Measurements from ENCODE around the gene DMD.
"Not testable (repeated sequence)": the region's sequence is repeated elsewhere in the genome, so short reads cannot be mapped to it uniquely, and the experiment has no call there.

Gene DMD

DNA sequence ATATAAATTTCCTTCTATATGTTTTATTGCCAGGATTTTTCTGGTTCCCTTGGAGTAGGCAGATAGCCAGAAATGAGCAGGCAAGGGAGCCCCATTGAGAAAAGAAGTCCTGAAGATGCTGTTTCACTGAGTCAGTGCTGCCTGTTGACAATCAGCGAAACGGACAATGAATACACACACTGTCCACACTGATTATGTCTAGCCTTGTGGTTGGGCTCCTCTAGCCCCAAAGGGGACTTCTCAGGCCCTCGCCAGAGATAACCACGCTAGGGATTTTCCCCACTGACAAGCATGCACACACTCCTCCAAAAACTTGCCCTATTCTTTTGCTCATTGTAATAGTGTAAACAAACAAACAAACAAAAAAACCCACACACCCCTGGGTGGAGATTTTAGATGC lies 369.3 kb downstream of the DMD start:
- no peak for DNase-seq

DNA sequence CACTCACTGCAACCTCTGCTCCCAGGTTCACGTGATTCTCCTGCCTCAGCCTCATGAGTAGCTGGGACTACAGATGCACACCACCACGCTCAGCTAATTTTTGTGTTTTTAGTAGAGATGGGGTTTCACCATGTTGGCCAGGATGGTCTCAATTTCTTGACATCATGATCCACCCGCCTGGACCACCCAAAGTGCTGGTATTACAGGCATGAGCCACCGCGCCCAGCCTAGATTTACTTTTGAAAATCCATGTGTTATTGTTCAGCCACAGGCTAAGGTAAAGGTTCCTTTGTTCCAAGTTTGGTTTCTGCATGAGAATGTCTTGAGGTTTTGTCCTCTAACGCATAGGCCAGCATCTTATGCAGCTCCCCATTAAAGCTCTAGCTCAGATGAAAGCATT lies 371.6 kb downstream of the DMD start:
- no peak for DNase-seq

DNA sequence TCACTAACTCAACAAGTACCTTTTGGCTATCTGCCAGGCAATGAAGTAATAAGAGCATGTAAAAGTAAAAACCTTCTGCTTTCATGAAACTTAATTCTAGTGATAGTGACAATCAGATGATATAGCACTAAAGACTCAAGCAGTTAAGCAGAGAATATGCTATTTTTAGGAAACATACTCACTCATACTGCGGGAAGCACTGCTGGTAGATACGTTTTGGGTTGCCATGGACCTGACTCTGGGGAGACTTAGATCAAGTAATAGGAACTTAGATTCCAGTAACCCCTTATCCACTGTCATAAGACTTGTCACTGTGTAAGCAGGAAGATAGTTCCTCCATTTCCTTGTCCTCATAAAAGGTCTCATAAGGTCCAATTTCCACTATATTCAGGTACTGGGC lies 386.3 kb downstream of the DMD start:
- no peak for DNase-seq

DNA sequence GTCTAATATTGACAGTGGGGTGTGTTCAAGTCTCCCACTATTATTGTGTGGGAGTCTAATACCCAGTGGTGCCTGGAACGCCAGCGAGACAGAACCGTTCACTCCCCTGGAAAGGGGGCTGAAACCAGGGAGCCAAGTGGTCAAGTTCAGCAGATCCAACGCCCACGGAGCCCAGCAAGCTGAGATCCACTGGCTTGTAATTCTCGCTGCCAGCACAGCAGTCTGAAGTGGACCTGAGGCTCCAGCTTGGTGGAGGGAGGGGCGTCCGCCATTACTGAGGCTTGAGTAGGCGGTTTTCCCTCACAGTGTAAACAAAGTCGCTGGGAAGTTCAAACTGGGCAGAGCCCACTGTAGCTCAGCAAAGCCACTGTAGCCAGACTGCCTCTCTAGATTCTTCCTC lies 407.3 kb downstream of the DMD start:
- no peak for DNase-seq

DNA sequence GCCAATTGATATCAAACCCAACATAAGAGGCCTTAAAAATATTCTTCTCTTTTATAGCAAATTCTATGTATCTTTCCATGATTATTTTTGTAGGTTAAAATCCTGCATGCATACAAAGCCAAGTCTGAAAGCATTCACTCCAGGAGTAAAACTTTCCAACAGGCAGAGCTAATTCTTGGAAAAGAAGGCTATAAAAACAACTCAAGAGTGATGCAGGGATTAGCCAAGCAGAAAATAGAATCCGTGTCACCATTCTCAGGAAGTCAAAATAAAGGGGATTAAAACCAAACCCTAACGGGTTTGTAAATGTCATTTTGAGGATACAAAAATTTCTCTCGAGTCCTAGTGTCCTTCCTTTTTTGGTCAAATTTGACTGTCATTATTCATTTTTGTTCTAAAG lies 412.4 kb downstream of the DMD start:
- DNase-seq: no peak

DNA sequence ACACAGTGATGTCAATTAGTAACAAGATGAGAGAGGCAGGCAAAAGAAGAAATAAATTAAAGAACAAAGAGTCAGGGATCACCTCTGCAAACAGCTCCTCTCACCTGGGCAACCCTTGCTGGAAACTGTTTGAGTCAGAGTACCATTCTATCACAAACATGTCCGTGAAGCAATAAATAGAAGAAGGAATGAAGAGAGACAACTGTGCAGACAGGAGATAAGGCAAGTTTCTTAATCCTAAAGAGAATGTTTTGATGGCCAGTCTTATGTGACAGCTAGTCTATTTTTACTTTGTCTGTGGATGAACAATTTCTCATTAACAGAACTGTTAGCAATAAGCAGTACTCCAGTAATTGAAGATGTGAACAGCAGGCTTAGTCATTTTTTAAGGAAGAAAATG lies 422.4 kb downstream of the DMD start:
- DNase-seq: no peak

DNA sequence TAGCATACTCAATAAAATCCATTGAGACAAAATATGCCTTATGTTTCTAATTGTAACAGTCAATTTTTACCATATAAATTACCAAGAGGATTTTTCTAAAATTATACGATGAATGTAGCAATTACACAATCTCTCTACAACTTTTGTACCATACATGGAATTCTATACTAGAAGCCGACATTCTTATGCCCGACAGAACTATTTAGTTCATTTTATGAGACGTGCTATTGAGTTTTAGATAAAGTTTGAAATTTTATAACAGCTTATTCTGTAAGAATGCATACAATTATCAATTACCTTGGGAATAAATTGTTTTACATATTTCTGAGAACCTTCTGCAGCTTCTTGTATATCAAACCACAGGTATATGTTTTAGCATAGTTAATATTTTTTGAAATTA lies 431.2 kb downstream of the DMD start:
- DNase-seq: no peak

DNA sequence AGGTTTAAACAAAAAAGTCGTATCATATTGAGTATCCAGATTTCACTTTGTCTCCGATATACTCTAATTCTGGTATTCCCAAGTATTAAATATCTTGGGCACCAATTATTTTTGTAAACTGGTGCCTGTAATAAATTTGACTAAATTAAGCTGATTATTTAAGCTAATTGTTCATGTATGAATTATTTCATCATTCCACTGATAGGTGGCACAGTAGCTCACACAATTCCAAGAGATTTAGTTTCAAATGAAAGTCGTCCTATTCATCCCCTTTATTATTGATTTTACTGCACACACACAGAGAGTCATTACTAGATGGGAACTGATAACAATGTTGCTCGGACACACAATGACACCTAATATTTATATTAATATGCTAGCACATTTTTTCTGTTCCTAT lies 432.4 kb downstream of the DMD start:
- DNase-seq: no peak

DNA sequence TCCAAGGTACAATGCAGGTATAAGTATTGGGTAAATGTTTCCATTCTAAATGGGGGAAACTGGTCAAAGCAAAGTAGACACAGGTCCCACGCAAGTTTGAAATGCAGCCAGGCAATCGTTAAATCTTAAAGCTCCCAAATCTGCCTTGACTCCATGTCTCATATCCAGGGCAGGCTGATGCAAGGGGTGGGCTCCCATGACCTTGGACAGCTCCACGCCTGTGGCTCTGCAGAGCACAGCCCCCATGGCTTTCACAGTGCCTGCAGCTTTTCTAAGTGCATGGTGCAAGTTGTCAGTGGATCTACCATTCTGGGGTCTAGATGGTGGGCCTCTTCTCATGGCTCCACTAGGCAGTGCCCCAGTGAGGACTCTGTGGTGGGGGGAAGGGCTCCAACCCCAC lies 436.4 kb downstream of the DMD start:
- DNase-seq: no peak

DNA sequence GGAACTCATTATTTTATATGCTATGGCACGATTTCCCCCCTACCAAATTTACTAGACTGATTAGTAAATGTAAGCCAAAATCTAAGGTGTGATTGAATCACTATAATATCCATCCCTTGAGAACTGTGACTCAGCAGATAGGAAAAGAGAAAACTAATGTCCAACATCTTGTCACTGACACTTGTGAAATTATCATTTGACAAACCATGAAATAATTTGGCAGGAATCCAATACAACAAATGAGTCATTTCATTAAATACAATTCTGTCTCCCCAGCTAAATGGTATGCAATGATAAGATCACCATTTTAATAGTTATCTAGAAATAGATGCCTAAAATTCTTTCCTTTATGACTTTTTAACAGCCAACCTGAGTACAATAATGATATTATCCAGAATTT lies 462.3 kb downstream of the DMD start:
- no peak for DNase-seq

DNA sequence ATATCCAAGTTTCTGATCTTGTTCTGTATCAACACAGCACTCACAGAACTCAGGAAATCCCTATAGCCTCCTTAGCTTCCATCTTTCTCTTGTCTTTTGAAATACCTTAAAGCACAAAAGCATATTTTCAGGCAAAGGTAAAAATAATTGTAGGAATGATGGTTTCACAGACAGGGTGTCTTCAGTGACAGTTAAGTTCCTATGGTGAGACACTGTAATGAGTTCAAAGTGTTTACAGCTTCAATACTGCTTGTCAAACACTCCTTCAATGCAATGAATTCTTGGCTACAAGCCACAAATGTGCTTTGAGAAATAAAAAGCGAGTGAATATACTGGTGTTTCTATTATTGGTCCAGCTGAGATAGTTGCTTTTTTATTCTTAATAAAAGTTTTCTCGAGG lies 466.0 kb downstream of the DMD start:
- no peak for DNase-seq

DNA sequence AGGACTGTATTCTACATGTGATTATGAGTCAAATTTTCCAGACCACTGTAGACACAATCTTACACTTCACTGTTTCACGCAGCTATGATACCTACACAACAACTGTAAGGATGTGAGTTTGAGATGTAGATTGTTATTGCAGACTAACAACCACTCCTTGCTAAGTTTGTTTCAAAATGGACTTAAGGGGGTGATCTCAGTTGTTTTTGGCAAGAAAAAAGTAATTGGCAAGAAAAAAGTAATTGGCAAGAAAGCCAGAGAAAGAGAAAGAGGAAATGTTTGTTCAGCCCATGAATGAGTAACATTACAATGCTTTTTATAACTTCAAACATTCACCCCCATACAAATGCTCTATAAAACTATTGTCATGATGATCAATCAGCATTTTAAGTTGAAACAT lies 466.4 kb downstream of the DMD start:
- DNase-seq: no peak

DNA sequence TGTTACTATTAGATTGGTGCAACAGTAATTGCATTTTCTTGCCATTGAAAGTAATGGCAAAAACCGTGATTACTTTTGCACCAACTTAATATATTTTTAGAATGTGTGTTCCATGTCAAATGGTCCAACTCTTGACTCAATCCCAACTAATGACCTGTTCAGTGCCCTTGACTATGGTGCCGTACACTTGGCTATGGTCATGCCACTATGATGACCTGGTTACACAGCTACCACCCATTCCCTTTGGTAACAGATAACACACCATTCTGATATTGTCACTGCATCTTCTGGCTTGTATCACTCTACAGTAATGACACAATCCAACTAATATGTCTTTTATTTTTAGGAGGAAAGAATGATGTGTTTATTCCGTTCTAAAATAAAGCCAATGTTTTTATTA lies 469.4 kb downstream of the DMD start:
- DNase-seq: no peak

DNA sequence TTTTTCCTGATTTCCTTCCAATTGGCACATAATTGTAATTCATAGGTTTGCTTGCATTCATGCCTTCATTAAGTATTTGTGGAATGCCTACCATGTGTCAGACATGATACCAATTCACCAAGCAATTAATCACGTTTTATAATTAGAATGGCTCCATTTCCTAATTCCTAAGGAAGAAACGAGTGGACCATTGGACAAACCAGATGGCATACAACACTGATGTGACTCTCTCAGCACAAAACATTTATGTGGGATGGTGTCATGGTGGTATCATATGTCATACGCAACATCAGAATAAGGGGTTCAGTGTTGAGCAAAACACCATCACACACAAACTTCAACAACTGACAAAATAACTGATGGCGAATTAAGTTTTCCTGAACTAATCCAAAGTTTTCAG lies 502.8 kb downstream of the DMD start:
- no peak for DNase-seq

DNA sequence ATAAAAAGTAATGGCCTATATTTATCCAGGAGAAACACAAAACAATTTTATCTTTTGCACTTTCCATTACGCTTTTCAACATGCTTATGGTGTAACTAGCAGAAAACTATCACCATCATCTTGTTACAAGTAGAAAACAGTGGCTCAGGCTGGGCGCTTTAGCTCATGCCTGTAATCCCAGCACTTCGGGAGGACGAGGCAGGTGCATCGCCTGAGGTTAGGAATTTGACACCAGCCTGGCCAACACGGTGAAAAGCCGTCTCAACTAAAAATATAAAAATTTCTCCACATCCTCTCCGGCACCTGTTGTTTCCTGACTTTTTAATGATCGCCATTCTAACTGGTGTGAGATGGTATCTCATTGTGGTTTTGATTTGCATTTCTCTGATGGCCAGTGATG lies 506.0 kb downstream of the DMD start:
- not testable (repeated sequence) for DNase-seq

DNA sequence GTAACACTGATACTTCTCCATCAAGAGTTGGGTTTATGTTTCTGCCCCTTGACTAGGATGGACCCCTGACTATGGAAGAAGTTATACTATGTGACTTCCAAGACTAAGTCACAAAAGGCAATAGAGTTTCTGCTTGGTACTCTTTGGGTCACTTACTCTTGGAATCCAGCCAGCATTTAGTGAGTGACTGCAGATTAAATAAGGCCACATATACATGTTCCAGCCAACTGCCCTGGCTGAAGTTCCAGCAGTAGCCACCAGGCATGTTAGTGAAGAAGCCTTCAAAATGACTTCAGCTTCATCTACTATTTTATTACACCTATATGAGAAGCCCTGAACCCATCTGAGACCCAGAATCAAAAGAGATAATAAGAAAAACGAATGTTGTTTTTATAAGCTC lies 524.0 kb downstream of the DMD start:
- no peak for DNase-seq

DNA sequence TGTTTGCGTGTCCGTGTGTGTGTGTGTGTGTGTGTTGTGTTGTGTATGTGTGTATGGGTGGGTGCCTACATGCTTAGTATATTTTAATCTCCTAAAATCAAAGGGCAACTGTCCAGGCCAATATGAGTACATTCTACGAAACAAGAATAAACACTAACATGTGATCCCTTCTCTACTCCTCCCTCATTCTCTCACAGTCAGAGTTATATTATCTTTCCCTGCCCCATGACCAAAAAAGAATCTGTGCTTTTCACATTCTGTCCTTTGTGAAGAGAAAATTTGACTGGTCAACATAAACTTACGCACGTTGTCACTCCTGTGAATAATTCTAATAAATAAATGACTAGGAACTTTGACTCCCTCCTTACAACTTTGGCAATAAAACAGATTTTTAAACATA lies 532.9 kb downstream of the DMD start:
- no peak for DNase-seq

DNA sequence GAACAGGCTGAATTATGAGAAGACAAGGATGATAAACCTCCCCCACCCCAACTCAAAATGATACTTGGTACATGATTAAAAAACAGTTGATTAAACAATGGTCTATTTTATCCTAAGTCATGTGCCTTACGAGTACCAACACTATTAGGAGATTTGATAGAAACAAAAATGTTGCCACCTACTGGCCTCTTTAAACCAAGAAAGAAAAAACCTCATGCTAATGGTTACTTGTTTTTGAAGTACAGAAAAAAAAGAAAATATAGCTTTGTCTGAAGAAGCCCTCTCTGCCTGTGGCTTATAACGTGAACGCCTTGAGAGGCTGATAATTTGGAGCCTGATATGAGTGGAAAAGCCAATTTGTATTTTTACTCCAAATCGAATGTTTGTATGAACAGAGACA lies 538.2 kb downstream of the DMD start:
- no peak for DNase-seq

DNA sequence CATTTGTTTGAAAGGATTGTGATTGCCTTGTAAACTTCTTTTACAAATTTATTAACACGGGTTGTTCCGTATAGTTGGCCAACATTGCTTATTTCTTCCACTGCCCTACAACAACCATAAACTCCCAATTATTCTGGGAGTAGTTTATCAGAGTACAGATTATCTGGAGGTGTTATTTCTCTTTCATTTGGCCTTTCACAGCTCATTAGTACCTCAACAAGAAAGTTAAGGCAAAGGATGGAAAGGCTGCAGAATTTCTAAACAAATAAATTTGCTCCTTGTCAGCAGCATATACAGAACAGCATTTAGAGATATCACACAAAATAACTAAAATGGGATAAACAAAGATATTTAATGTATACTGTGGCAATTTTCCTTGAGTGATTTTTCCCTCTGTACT lies 548.8 kb downstream of the DMD start:
- DNase-seq: no peak

DNA sequence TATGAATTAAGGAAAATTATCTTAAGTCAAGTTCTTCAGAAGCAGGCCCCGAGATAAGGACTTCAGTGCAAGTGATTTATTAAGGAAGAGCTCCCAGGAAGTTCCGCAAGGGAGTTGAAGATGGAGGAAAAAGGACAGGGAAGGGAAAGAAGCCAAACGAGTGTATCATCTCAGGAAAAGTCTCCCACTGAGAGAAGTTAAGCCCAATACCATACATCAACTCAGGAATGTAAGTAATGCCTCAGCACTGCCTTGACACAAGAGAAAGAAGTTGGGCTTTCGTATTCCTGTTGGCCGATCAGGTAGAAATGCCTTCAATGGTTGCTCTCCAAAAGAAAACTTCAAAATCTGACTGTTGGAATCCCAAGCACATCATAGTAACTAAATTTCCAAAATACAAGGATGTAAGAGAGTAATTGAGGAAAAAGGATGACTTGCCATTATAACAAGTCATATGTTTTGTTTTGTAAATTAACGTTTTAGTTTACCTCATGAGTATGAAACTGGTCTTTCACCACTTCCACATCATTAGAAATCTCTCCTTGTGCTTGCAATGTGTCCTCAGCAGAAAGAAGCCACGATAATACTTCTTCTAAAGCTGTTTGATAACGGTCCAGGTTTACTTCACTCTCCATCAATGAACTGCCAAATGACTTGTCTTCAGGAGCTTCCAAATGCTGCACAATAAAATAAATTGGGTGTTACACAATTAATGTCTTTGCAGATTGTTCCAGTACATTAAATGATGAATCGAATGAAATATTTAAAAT lies 566.7 kb downstream of the DMD start:
- no peak for DNase-seq

DNA sequence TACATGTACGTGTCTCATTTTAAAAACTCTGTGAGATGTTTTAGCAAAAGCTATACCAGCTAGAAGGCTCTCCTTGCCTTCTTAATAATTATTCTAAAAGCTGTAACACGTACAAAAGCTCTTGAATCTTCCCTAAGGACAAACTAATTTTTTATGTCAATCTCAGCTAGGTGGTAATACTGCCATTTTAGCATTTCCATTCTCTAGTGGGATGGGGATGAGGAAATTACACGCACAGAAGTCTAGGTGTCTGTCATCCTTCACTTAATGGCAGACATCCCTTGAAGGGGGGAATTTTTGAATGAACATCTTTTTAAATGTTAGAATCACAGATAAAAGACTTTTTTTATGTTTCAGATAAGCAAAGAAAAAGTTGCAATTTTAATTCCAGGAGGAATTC lies 569.1 kb downstream of the DMD start:
- no peak for DNase-seq

DNA sequence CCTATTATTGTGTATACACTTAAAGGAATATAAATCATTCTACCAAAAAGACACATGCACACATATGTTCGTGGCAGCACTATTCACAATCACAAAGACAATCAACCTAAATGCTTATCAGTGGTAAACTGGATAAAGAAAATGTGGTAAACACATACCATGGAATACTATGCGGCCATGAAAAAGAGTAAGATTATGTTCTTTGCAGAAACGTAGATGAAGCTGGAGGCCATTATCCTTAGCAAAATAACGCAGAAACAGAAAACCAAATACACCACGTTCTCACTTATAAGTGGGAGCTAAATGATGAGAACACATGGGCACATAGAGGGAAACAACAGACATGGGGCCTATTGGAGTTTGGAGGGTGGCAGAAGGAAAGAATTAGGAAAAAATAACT lies 593.2 kb downstream of the DMD start:
- no peak for DNase-seq

DNA sequence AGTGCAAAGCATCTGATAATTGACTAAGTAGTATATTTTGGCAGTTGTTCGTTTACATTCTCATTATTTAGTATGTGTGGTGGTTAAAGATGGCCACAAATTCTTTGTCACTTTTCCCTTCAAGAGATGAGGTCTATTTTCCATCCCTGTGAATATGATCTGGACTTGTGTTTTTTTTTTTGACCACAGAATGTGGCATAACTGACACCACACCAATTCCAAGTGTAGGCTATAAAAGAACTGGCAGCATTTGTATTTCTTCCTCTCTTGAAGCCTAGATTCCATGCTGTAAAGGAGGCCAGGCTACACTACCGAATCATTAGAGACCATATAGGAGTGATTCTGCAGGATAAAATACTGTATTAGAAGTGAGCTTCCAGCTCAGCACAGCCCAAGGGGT lies 596.6 kb downstream of the DMD start:
- no peak for DNase-seq

DNA sequence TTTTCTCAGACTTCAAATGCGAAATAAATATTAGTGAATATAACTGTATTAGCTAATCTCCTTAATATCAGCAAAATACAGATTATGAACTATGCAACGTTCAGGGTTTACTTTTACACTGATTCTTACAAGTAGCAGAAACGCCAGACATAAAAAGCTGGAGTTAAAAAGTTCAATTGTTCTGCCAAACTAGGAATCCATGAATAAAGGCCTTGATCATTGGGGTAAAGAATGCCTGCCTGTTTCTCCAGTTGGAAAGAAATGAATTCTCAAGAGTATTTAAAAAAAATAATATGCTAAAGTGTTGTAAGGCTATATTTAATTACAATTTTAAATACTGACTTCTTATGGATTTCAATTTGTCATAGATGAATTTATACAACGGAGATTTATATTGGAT lies 612.2 kb downstream of the DMD start:
- DNase-seq: no peak

DNA sequence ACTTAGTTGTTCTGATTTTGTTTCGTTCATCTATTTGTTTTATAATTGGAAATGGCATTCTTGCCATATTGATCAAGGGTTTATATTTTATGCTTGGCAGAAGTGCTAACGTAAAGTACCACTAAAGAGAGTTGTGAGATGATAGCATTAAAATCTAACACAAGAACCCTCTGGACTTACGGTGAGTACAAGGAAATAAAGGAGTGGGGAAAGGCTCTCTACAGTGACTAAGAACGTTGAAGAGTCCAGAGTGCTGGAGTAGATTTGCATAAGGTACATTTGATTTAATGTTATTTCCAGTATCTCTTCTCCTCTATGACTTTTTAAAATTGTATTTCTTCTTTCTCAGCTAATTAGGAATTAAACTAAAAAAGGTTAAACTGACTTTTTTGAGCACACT lies 612.6 kb downstream of the DMD start:
- no peak for DNase-seq

DNA sequence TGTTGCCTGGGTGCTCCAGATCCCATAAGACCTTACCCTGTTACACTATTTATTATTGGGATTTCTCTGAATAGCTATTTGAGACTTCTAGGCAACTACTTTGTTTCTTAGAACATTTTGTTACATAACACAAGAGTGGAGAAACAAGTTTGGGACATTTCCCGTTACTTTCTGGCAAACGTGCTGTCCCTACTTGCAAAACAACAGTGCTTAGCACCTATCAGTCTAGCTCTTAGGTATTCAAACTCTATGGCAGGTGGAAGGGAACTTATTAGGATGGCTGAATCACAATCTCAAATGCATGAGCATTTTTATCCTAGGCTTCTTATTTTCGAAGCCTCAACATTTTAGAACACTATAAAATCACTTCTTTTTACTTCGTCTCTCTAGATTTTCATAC lies 613.6 kb downstream of the DMD start:
- DNase-seq: no peak
